Activated T-cell treated with anti-CD3 and anti-CD28 coated beads for 4 hours (primary cell): ENCODE data around the gene F13B.
"Not testable (repeated sequence)": the region's sequence is repeated elsewhere in the genome, so short reads cannot be mapped to it uniquely, and the experiment has no call there.

Experiments used
- DNase-seq: peaks from one replicate; pipeline ENCODE4 v3.0.0-alpha.2; 2020

The F13B gene

DNA sequence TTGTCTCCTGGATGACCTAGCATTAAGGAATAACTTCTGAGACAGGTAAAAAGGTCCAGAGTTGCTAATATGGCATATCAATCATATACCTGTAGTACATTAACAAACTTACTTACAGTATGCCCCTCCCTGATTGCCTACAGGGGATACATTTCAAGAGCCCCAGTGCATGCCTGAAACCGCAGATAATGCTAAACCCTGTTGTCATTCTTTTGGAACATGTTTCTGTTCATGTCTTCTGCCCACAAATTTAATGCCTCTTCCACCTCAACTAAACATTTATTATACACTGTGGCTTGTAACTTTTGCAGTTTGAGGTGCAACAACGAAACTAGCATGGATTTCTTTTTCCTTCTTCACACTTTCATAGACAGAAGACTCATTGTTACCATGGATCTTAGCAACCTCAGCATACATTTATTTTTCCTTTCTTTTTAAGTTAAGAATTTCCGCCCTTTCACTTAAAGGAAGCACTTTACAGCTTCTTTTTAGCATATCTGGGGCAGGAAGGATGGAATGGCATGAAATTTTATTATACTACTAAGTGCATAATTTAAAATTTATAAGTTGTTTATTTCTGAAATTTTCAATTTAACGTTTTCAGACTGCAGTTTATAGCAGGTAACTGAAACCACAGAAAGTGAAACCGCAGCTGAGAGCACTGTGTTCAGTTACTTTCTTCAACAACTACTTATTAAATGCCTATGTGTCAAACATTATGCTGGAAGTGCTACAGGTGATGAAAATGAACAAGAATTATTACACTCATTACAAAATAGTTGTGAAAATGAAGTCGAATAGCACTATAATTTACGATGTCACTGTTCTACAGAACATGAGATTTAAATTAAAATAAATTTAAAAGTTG, 25.3 kb downstream of the F13B start:
- no peak for DNase-seq

DNA sequence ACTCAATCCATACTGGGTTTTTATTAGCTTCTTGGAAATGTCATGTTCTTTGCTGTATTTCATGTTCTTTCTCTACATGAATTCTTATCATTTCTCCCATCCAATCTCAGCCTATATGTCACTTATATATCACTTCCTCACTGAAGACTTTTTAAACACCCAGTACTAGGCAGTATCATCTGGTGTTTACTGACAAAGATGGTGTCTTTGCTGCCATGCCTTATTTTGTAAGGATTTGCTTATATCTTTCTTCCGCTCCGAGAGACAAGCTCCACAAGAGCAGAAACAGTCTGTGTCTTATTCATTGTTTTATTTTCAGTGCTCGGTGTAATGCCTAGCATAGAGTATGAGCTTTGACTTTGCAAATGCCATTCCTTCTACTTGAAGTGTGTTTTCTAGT, 30.2 kb downstream of the F13B start:
- DNase-seq, result no peak

DNA sequence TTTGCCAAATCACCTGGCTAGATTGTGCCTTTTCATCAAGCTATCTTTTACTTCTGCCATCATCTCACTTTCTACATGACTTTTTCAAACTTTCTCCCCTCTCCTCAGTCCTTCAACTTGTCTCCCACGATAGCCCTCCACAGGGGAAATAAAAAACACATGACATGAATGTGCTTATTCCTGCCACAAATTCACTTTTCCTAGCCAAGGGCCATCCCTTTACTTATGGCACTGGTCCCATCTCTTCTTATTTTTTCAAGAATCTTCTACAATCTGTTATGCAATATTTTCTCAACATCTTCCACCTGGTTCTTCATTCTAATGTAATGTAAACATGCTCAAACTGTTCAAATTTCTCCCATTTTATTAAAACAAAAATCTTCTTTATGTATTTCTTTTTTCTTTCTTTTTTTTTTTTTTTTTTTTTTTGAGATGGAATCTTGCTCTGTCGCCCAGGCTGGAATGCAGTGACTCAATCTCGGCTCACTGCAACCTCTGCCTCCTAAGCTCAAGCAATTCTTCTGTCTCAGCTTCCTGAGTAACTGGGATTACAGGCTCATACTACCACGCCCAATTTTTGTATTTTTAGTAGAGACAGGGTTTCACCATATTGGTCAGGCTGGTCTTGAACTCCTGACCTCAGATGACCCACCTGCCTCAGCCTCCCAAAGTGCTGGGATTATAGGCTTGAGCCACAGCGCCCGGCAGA, 32.3 kb downstream of the F13B start:
- not testable (repeated sequence) for DNase-seq

DNA sequence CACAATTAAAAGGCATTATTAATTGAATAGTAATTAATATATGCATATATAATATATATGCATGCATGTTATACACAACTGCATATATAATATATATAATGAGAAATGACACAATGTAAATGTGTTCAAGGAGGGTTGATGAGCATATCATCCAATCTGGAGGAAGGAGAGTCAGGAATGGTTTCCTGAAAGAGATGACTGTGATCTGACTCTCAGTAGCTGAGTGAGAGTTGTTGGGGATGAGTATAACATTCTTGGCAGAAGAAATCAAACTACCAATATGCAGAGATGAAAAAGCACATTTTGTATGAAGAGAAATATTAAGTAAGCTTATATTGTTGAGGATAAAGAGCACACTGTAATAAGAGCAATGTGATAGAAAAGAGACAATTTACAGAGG, 37.3 kb downstream of the F13B start:
- DNase-seq, result no peak

DNA sequence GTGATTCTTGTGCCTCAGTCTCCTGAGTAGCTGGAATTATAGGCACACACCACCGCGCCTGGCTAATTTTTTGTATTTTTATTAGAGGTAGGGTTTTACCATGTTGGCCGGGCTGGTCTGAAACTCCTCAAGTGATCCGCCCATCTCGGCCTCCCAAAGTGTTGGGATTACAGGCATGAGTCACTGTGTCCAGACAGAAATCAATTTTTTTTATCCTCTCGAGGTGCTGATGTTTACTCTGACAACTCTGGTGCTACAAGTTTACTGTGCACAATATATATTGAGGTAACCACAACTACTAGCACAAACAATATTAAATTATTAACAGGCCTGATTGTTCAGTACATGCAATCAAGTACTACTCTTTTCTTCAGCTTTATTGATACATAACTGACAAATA, 39.7 kb downstream of the F13B start:
- no peak for DNase-seq

DNA sequence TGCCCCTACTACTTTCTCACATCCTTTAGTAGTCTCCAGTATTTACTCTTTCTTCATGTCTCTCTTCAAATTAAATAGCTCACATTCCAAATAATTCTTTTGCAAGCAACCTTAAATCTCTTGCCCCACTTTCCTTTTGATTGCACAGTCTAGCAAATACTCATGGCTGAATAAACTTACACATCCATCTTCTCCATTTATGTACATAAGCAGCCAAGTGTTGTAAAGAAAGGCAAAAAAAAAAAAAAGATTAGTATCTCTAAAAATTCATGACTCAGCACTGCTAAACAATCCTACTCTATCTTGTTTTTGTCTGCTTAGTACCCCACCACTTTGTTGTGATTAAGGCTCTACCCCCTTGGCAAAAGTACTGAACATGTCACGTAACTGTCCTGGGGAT, 42.6 kb downstream of the F13B start:
- no peak for DNase-seq

DNA sequence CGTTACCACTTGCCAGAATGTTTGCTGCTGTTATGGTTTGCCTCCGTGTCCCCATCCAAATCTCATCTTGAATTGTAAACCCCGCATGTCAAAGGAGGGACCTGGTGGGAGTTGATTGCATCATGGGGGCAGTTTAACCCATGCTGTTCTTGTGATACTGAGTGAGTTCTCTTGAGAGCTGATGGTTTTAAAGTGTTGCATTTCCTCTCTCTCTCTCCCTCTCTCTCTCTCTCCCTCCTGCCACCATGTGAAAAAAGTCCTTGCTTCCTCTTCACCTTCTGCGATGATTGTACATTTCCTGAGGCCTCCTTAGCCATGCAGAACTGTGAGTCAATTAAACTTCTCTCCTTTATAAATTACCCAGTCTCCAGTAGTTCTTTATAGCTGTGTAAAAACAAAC, 45.3 kb downstream of the F13B start:
- DNase-seq, result no peak

DNA sequence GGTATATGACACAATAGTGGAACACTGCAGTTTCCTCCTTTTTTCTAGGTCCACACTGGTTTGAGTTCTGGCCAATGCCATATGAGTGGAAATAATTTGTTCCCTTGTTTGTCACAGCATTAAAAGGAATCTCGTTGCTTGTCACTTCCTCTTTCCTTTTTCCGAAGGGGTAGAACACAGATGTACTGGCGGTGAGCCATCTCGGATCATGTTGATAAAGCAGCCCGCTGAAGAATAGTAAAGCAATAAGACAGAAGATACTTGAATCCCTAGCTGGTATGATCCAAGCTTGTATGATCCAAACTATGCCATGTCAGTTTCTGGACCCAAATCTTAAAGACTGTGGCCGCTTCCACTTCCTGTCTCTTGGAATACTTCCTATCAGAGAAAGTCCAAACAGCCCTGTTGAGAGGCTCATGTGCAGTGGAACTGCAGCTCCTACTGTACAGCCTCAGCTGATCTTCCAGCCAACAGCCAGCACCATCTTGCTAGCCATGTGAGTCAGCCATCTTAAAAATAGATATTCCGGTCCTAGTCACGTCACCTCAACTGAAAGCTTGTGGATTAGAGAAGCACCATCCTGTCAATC, 49.4 kb downstream of the F13B start:
- no peak for DNase-seq

DNA sequence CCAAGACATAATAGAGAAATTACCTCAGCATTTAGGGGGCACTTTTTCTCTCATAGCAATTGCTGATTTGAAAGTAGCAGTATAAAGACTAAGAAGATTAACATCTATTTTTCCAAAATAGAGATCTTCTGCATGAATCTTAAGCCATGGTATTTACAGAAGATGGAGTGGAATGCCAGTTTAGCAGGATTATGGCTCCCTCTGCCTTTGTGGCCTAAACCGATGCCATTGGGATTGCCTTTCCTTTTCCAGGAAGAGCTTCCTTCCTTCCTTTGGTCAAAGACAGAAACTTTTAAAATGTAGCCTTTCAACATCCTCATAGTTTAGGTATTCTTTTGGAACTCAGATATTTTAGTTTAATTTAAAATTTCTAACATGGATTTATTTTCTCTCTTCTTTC, 50.3 kb downstream of the F13B start:
- DNase-seq, result no peak

DNA sequence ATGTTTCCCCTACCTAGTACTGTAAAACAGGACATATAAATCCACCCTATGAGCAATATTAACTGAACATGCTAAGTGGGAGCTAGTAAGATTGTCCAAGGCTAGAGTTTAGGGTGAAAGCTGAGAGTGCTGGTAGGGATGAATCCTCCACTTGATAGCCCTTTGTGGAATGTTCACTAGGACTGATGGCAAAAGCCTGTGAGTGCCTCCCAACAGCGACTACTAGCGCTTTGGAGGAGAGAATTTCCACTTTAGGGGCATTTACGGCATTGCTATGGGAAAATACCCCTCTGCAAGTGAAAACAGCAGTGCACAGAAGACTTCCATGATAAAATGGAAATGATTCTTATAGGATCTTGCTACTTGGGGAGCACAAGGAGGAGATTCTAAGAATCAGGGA, 53.8 kb downstream of the F13B start:
- DNase-seq, result no peak

DNA sequence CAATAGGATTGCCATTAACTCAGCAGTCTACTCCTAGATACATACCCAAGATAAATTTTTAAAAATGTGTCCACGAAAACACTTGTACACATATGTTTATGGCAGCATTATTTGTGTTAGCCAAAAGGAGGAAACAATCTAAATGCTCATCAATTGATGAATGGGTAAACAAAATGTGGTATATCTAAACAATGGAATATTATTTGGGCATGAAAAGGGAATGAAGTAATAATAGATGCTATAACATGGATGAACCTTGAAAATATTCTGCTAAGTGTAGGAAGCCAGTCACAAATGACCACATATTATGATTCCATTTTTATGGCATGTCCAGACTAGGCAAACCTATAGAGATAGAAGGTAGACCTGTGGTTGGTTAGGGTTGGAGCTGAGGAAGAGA, 55.4 kb downstream of the F13B start:
- no peak for DNase-seq

DNA sequence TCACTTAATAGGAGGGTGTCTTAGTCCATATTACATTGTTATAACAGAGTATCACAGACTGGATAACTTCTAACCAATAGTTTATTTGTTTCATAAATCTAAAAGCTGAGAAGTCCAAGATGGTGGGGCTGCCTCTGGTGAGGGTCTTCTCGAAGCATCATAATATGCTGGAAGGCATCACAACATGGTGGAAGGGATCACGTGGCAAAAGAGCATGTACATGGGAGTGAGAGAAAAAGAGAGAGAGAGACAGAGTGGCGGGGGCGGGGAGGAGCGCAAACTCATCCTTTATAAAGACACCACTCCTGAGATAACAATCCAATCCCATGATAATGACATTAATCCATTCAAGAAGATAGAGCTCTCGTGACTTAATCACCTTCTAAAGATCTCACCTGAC, 58.2 kb downstream of the F13B start:
- DNase-seq, result no peak

DNA sequence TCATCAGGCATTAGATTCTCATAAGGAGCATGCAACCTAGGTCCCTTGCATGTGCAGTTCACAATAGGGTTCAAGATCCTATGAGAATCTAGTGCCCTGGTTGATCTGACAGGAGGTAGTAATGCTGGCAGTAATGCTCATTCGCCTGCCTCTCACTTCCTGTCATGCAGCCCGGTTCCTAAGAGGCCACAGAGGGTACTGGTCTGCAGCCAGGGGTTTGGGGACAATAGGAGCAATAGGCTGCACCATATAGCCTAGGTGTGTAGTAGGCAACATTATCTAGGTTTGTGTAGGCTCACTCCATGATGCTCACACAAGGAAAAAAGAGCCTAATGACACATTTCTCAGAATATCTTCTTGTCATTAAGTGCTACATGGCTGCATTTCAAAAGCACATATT, 63.9 kb downstream of the F13B start:
- no peak for DNase-seq

DNA sequence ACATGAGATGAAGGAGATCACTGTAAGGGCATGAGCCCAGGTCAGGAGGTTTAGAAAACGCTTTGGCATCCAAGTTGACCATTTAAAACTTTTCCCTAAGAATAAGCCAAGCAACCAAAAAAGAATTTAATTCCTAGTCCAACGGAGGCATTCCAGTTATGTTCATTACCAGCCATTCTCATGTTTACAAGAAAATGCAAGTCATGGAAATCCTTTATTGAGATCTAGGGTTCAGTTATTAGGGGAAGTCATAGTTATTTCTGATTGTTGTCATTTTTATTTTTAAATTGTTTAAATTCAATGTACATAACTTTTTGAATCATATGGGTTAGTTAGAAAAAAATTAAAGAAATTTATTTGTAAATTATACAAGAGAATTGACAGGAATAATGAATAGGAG, 65.2 kb downstream of the F13B start:
- DNase-seq, result no peak

DNA sequence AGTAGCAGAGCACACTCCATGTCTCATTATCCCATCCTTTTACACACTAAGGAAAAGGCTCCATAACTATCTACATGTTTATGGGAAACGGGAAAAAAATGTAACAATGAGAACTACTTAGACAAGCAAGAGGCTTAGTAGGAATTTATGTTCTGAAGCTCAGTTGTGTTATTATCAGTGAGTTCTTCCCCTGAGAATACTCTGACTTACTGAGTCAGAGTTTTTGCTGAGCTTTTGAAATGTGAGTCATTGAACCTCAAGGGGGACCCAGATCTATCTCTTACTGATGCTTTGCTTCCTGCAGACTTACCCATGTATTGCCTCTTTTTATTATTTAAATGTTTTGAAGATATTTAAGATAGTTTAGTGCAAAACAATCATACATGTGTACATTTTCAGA, 69.6 kb downstream of the F13B start:
- DNase-seq, result no peak

DNA sequence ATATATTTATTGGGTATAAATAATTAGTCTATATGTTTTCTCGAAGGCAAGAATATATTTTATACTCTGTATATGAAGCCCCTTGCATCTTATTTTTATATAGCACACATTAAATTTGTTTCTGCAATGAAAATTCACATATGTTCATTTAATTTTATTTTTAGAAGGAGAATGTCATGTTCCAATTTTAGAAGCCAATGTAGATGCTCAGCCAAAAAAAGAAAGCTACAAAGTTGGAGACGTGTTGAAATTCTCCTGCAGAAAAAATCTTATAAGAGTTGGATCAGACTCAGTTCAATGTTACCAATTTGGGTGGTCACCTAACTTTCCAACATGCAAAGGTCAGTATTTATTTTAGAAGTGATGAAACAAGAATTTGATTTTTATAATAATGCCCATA, 73.1 kb downstream of the F13B start:
- DNase-seq, result no peak

DNA sequence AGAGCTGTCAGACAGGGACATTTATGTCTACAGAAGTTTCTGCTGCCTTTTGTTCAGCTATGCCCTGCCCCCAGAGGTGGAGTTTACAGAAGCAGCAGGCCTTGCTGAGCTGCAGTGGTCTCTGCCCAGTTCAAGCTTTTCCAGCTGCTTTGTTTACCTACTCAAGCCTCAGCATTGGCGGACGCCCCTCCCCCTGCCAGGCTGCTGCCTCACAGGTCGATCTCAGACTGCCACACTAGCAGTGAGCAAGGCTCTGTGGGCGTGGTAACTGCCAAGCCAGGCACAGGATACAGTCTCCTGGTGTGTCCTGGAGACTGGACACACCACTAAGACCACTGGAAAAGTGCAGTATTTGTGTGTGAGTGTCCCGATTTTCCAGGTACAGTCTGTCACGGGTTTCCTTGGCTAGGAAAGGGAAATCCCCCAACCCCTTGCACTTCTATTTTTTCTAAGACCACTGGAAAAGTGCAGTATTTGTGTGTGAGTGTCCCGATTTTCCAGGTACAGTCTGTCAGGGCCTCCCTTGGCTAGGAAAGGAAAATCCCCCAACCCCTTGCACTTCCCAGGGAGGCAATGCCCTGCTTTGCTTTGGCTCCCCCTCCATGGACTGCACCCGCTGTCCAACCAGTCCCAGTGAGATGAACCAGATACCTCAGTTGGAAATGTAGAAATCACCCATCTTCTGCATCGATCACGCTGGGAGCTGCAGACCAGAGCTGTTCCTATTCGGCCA, 75.0 kb downstream of the F13B start:
- DNase-seq, result not testable (repeated sequence)
